Stromal cell of bone marrow (primary cell): ENCODE measurements around the gene SSUH2.
A peak's percentile ranks its signal among the peaks of the same experiment; 100 is the strongest.

Experiments used
- DNase-seq: peaks from one replicate; pipeline ENCODE4 v3.0.0-alpha.2; 2012; ENCODE audit warnings: low read depth

The SSUH2 gene

GRCh38 chr3:8580434-8580833 is 64.2 kb downstream of the SSUH2 start:
- DNase-seq = peak; percentile 60

GRCh38 chr3:8579943-8580342 is 64.7 kb downstream of the SSUH2 start:
- DNase-seq = no peak

DNA sequence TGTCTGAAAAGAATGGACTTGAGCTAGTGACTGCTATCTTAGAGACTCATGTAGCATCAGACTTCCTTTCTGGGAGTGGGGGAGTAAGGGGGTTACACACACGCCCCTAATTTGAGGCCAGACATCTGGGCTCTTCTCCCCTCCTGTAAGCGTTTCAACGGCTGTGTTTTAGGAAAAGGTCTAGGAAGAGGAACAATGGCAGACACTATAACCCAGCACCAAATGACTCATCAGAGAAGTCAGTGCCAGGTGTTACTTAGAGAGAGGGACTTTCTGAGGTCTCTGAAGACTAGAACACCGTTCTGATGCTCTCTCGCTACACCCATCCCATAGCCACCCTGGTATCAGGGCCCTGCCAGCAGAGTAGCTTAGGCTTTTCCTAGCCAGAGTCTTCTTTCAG is 65.5 kb downstream of the SSUH2 start:
- no peak for DNase-seq

- no peak for DNase-seq
These were observed 66.3 kb downstream of the SSUH2 start for GRCh38 chr3:8578282-8578681.

GRCh38 chr3:8576841-8577571 is 67.6 kb downstream of the SSUH2 start:
- no peak for DNase-seq

DNA sequence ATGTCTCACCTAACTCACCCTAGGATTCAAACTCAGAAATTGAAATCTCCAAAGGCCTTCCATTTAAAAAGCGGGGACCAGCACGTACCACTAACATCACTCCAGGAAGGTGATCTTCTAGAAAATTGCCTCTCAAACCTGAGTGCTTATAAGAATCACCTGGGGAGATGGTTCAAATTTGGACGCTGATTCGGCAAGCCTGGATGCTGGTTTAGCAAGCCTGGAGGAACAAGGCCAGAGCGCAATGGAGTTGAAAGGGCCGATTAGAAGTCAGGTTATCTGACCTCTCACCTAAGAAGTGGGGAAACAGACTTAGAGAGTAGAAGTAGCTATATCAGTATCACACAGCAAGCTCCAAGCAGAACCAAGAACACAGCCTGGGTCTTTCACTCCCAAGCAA is 68.2 kb downstream of the SSUH2 start:
- DNase-seq = no peak

DNA sequence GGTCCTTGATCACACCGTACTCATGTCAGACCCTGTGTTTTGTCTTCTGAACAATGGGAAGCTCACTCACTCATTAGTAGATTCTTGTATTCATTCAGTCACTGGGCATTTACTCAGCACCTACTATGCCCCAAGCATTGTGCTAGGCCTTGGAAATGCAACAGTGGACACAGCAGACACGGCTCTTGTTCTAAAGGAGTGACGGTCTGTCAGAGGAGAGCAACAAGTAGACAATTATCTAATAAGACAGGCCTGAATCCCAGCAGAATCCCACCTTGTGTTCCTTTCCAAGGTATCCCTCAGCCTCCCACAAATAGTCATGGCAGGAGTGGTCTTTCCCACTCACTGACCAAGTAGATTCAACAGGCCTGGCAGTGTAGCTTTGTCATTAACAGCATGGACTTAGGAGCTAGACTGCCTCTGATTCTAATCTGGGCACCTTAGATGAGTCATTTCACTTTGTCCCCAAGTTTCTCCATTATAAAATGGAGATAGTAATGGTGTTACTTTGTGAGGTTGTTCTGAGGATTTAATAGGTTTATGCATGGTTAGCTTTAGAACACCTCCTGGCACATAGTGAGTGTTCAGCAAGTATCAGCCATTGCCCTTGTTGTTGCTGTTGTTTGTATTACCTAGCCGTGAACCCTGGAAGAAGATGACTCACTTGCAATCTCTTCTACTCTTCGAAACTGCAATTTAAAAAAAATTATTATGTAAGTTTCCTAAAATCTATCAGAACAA is 69.1 kb downstream of the SSUH2 start:
- DNase-seq = no peak

DNA sequence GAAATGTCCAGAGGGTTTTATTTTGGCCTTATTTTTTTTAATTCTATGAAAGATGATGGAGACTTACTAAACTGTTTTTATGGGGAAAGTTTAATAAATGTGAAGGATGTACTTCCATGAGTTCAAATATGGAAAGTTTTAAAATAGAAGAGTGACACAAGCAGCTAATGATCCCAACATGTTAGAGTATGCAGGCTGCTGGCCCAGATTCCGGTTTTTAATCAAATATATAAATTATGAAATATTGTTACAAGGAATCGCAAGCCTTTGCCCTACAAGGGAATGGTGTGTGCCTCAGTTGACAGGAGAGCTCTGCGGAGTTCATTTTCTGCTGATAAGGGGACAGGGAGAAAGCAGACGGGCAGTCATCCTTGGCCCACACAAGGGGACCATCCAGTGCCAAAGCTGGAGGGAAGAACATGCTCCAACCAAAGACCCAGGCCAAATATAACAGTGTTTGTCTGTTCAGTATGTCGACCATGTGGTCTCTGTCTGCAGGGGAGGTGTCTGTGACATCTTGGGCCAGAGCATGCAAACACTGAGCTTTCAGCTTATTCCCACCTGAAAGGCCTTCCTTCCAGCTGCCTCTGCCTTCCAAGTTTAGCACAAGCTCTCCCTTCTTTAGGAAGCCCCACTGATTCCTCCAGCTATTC is 69.8 kb downstream of the SSUH2 start:
- DNase-seq = no peak

- DNase-seq = no peak
These were observed 70.4 kb downstream of the SSUH2 start for GRCh38 chr3:8574040-8574669.

- DNase-seq = peak; percentile 62
These were observed 71.2 kb downstream of the SSUH2 start for GRCh38 chr3:8573342-8573926.

DNA sequence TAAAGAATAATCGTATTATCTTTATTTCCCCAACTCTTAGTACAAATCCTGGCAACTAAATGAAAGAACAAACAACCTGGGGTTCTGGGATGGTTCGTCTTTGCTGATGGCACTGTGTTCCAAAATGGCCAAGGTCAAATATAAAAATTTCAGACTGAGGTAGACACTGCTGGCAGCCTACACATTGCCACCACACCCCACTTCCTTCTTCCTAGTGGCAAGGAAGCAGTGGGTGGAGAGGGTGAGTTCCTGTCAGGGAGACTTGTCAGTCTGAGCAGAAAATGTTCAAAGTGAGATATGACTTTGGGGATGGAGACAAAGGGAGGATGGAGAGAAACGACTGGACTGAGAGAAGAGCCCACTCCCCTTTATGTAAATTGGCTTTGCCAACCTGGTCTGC is 73.3 kb downstream of the SSUH2 start:
- no peak for DNase-seq
